Vagina (tissue), 2 donors: ENCODE data around the gene VCX3B.

Experiments
- POLR2AphosphoS5 ChIP-seq, 2 donors: sonication (generic); formaldehyde crosslinking; IDR thresholded peaks; one replicate each; pipeline ENCODE4 v1.9.0; 2017; ENCODE audit warnings: antibody characterized with exemption in 2 of 2, mild to moderate bottlenecking in 2 of 2, low read depth in 1 of 2; ENCODE audit not compliant: insufficient read depth in 1 of 2
- TF ChIP-seq, protein P1 (sequence below), 3 experiments: fragments of 450-650 bp in 2 of 3; fragments of 200-600 bp in 1 of 3; sonication (generic) in 1 of 3; IDR thresholded peaks; one replicate each; pipeline ENCODE4 v1.5.1; 2017 to 2019; ENCODE audit warnings: antibody characterized with exemption in 3 of 3, mild to moderate bottlenecking in 2 of 3, moderate library complexity in 2 of 3

DNA sequence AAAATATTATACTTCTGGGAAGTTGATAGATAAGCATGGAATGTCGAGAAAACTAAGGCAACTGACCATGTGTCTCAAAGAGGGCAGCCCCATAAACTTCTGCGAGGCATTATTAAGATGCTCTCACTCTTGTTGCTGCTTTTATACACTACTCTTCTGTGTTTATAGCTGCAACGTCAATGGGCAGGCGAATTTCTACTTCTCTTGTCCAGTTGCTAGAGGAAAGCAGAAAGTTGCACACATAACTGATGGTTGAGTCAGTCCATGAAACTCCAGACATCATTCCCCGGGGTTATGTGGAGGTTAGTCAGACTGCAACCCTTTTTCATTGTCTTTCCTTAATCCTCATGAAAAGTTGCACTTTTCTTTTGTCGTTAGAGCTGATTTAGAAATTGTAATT is 39.8 kb downstream of the VCX3B start:
- TF ChIP-seq POLR2AphosphoS5 (IDR thresholded peaks at IDR 0.05; ENCODE audit: insufficient read depth in 1 of 2, low read depth in 1 of 2) = no peak
- TF ChIP-seq, protein P1, sequence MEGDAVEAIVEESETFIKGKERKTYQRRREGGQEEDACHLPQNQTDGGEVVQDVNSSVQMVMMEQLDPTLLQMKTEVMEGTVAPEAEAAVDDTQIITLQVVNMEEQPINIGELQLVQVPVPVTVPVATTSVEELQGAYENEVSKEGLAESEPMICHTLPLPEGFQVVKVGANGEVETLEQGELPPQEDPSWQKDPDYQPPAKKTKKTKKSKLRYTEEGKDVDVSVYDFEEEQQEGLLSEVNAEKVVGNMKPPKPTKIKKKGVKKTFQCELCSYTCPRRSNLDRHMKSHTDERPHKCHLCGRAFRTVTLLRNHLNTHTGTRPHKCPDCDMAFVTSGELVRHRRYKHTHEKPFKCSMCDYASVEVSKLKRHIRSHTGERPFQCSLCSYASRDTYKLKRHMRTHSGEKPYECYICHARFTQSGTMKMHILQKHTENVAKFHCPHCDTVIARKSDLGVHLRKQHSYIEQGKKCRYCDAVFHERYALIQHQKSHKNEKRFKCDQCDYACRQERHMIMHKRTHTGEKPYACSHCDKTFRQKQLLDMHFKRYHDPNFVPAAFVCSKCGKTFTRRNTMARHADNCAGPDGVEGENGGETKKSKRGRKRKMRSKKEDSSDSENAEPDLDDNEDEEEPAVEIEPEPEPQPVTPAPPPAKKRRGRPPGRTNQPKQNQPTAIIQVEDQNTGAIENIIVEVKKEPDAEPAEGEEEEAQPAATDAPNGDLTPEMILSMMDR (IDR thresholded peaks at IDR 0.05) = no peak
